Duodenal mucosa (tissue), 2 donors: ENCODE data around the gene ZNF641.
"Not testable (repeated sequence)": the region's sequence is repeated elsewhere in the genome, so short reads cannot be mapped to it uniquely, and the experiment has no call there.

Experiments used
- H3K27ac ChIP-seq: one replicate; pipeline ENCODE4 v1.7.0; 2013; ENCODE audit warnings: low read depth, low read length
- H3K27me3 ChIP-seq, 2 donors: one replicate each; pipeline ENCODE4 v1.7.0; 2013; ENCODE audit warnings: low read length in 2 of 2, control low read depth in 1 of 2; ENCODE audit not compliant: insufficient read depth in 2 of 2, control insufficient read depth in 1 of 2
- H3K36me3 ChIP-seq, 2 donors: one replicate each; pipeline ENCODE4 v1.7.0; 2013; ENCODE audit warnings: low read length in 2 of 2, control low read depth in 1 of 2; ENCODE audit not compliant: insufficient read depth in 2 of 2, control insufficient read depth in 1 of 2
- H3K4me1 ChIP-seq, 2 donors: one replicate each; pipeline ENCODE4 v1.7.0; 2013; ENCODE audit warnings: low read length in 2 of 2, control low read depth in 1 of 2; ENCODE audit not compliant: insufficient read depth in 2 of 2, control insufficient read depth in 1 of 2
- H3K4me3 ChIP-seq, 2 donors: one replicate each; pipeline ENCODE4 v1.7.0; 2013; ENCODE audit warnings: low read length in 2 of 2, low read depth in 1 of 2
- H3K9ac ChIP-seq, 2 donors: one replicate each; pipeline ENCODE4 v1.7.0; 2013; ENCODE audit warnings: low read length in 2 of 2, low read depth in 1 of 2
- H3K9me3 ChIP-seq, 2 donors: one replicate each; pipeline ENCODE4 v1.7.0; 2013; ENCODE audit warnings: low read length in 2 of 2, control low read depth in 1 of 2; ENCODE audit not compliant: control insufficient read depth in 1 of 2

The ZNF641 gene

DNA sequence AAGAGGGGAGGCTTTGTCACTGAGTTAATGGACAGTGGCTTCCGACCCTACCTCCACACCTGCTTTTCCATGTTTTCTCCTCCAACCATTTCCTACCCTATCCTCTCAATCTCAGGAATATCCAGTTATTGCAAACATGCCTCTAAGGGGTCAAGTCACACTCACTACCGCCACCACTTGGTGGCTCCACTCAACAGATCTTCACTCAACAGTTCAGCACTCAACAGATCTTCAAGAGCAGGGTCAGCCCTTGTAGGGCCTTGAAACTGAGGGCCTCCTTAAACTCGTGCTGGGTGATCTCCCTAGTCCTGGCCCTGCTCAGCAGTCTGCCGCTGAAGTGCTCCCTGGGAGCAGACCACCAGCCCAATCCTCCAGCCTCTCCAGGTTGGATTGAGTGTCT, 14.2 kb downstream of the ZNF641 start:
- no peaks in the 10 kb centered on the region for H3K9me3 ChIP-seq
- H3K9ac ChIP-seq, result no peak overlapping the region
- H3K4me3 ChIP-seq, result no peak overlapping the region
- H3K4me1 ChIP-seq, result no peaks in the 10 kb centered on the region
- H3K27me3 ChIP-seq, result no peaks in the 10 kb centered on the region
- H3K27ac ChIP-seq, result no peak overlapping the region
- H3K36me3 ChIP-seq, result peaks cover 0 to 3% of the 10 kb centered on the region in 2 donors

DNA sequence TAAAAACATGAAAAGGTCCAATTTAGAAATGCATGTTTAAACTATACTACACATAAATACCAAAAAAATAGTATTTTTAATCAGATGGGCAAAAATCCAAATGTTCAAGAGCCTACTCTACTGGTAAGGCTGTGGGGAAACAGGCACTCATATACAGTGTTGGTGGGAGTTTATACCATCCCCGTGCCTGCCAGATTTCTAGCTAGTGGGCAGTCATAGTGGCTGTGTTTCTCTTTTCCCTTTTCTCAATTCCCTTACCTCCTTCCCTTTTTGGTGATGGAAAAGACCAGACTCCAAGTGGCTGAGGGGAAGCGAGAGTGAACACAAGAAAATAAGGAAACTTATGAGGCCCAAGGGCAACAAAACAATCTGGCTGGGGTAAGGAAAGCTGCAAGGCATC, 14.7 kb downstream of the ZNF641 start:
- Histone ChIP-seq H3K27me3 (no peaks in the 10 kb centered on the region), H3K4me1 (no peaks in the 10 kb centered on the region), H3K27ac (no peak overlapping the region), H3K4me3 (no peak overlapping the region), H3K36me3 (peaks cover 0 to 3% of the 10 kb centered on the region in 2 donors), H3K9ac (no peak overlapping the region), H3K9me3 (no peaks in the 10 kb centered on the region)

DNA sequence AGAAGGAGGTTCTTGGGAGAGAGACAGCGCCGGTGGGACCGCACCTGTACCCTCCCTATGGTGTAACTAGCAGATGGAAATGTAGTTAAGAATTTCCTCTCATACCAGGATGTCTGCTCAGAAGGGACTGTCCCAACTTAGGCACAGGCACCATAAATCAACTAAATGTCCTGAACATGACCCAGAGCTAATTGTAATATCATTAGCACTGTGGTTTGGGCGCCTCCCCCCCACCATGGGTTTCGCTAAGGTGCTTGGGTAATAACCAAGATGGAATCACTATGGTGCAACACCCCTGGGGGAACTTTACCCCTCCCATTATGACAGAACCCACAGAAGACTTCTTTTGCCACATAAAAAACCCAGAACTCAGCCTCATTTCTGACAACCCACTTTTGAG, 15.9 kb downstream of the ZNF641 start:
- H3K9ac ChIP-seq, result no peak overlapping the region
- H3K9me3 ChIP-seq, result no peaks in the 10 kb centered on the region
- no peaks in the 10 kb centered on the region for H3K4me1 ChIP-seq
- no peaks in the 10 kb centered on the region for H3K27me3 ChIP-seq
- H3K4me3 ChIP-seq, result no peak overlapping the region
- H3K27ac ChIP-seq, result no peak overlapping the region
- H3K36me3 ChIP-seq, result no peaks in the 10 kb centered on the region

DNA sequence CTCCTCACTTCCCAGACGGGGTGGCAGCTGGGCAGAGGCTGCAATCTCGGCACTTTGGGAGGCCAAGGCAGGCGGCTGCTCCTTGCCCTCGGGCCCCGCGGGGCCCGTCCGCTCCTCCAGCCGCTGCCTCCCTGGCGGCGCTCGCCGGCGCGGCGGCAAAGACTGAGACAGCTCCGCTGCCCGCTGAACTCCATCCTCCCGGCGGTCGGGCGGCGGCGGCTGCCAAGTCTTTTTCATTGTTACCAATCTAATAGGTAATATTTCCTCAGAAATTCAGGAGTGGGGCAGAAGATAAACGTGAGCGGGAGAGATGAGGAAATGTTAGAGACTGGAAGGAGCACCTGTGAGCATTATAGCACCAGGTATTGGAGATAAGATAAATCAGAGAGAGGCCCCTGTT, 17.0 kb downstream of the ZNF641 start:
- not testable (repeated sequence) for H3K36me3 ChIP-seq, H3K27me3 ChIP-seq, H3K9me3 ChIP-seq, H3K4me3 ChIP-seq, H3K9ac ChIP-seq, H3K4me1 ChIP-seq, H3K27ac ChIP-seq

DNA sequence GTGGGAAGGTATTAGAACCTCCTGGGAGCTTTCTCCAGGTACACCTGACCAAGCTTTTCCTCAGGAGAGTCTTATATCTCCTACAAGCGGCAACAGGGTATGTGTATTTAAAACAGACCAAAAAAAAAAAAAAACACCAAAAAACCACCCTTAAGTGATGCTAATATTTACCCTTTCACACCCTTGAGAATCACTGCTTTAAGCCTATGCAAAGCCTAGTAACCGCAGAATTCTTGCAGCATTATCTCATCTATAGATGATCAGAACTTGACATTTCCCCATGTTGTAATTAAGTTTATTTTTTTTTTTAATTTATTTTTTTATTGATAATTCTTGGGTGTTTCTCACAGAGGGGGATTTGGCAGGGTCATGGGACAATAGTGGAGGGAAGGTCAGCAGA, 19.3 kb downstream of the ZNF641 start:
- H3K9me3 ChIP-seq, result no peaks in the 10 kb centered on the region
- H3K27ac ChIP-seq, result no peak overlapping the region
- no peaks in the 10 kb centered on the region for H3K36me3 ChIP-seq
- no peaks in the 10 kb centered on the region for H3K27me3 ChIP-seq
- no peak overlapping the region for H3K4me3 ChIP-seq
- no peak overlapping the region for H3K9ac ChIP-seq
- no peaks in the 10 kb centered on the region for H3K4me1 ChIP-seq

DNA sequence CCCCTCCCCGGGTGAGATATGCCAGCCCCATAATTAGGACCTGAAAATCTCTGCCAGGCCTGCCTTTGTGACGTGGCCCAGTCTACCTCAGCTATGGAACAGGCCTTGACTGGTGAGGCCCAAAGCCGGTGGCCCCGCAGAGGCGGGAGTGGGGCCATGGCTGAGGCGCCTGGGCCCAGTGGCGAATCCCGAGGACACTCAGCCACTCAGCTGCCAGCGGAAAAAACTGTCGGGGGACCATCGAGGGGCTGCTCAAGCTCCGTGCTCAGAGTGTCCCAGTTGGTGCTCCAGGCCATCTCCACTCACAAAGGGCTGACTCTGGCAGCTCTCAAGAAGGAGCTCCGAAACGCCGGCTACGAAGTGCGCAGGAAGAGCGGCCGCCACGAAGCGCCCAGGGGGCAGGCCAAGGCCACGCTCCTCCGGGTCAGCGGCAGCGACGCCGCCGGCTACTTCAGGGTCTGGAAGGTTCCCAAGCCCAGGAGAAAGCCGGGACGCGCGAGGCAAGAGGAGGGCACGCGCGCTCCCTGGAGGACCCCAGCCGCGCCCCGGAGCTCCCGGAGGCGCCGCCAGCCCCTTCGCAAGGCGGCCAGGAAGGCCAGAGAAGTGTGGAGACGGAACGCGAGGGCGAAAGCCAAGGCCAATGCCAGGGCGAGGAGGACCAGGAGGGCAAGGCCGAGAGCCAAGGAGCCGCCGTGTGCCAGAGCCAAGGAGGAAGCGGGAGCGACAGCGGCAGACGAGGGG, 21.4 kb downstream of the ZNF641 start:
- no peaks in the 10 kb centered on the region for H3K9me3 ChIP-seq
- H3K27me3 ChIP-seq, result no peaks in the 10 kb centered on the region
- no peak overlapping the region for H3K27ac ChIP-seq
- no peaks in the 10 kb centered on the region for H3K4me1 ChIP-seq
- no peak overlapping the region for H3K9ac ChIP-seq
- no peak overlapping the region for H3K4me3 ChIP-seq
- H3K36me3 ChIP-seq, result no peaks in the 10 kb centered on the region

DNA sequence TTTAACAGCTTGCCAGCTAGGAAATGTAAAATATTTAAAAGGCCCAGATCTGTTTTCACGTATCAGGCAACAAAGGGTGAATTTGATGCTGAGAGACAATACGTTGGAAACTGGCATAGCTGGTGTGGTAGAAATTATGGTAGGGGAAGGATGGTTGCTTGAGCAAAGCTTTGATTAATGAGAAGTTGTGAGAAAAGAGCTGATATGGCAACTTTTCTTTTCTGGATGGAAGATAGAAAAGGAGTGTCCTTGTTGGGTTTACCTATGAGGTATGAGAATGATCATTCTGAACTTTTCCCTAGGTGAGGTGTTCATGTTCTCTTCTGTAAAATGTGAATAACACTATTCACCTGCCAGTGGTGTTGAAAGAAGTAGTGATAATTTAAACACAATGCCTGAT, 34.2 kb downstream of the ZNF641 start:
- H3K27ac ChIP-seq, result no peak overlapping the region
- no peaks in the 10 kb centered on the region for H3K4me1 ChIP-seq
- no peak overlapping the region for H3K4me3 ChIP-seq
- H3K9me3 ChIP-seq, result no peaks in the 10 kb centered on the region
- no peaks in the 10 kb centered on the region for H3K36me3 ChIP-seq
- H3K27me3 ChIP-seq, result no peaks in the 10 kb centered on the region
- no peak overlapping the region for H3K9ac ChIP-seq

DNA sequence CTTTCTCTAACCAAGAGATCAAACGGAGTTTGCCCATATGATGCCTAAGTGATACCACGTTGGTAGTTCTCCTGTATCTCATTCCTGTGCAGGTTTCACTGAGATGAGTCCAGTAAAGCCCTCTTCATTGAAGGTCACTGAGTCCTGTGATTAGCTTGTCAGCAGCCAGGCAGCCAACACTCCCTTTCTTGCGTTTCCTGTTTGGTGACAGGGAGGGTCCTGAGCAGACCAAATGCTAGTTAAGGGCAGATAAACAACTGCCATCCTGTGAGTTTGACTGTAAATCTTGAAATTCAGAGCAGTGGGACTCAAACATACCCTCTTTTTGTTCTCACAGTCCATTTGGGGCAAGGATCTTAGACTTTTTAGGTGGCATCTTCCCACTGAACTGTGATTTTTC, 39.4 kb downstream of the ZNF641 start:
- no peaks in the 10 kb centered on the region for H3K27me3 ChIP-seq
- H3K36me3 ChIP-seq, result no peaks in the 10 kb centered on the region
- no peaks in the 10 kb centered on the region for H3K4me1 ChIP-seq
- no peak overlapping the region for H3K4me3 ChIP-seq
- H3K9me3 ChIP-seq, result no peaks in the 10 kb centered on the region
- H3K9ac ChIP-seq, result no peak overlapping the region
- no peak overlapping the region for H3K27ac ChIP-seq

DNA sequence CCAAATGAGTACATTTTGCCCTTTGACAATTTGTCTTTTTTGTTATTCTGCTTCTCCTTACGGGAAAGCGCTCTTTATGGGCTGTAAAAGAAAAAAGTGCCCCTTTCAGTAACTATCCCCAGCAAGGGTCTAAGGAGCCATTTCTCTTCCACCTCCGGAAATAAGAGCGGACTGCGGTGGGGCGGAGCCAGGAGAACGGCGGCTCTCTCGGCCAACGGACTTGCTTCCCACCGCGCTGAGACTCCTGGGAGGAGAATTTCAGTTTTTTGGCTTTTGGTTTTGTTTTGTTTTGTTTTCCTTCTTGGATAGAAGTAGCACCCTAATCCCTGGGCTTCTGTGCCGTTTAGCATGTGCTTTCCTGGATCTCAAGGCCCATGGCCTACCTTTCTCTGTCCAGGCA, 43.5 kb downstream of the ZNF641 start:
- Histone ChIP-seq H3K36me3 (no peaks in the 10 kb centered on the region), H3K4me3 (no peak overlapping the region), H3K27me3 (no peaks in the 10 kb centered on the region), H3K9ac (no peak overlapping the region), H3K4me1 (no peaks in the 10 kb centered on the region), H3K27ac (no peak overlapping the region), H3K9me3 (no peaks in the 10 kb centered on the region)

DNA sequence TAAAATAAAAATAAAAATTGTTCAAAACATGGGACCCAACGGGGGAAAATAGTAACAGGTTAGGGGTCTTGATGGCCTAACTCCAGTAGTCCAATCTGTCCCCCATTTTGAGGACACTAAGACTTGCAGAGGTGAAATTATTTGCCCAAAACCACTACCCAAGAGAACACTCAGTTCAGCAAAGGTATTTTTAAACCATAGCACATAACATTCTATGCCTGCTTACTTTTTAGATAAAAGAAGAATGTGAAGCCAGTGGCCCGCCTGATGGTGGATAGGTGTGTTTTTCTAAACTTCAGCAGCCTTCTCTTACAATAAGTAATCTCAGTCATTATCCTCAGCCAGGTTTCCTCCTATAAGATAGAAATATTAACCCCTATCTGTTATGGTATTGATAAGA, 45.5 kb downstream of the ZNF641 start:
- no peaks in the 10 kb centered on the region for H3K36me3 ChIP-seq
- H3K4me3 ChIP-seq, result no peak overlapping the region
- H3K9me3 ChIP-seq, result no peaks in the 10 kb centered on the region
- no peak overlapping the region for H3K9ac ChIP-seq
- no peaks in the 10 kb centered on the region for H3K4me1 ChIP-seq
- H3K27ac ChIP-seq, result no peak overlapping the region
- H3K27me3 ChIP-seq, result no peaks in the 10 kb centered on the region
